HG02981 (cell line): Measurements from ENCODE around the gene METRNL.
A peak's percentile ranks its signal among the peaks of the same experiment; 100 is the strongest.

ENCODE experiments used
- ATAC-seq: cut with Tn5 transposase; IDR thresholded peaks from one replicate; pipeline ENCODE4 v1.9.1; 2021; ENCODE audit warnings: mild to moderate bottlenecking, moderate library complexity; ENCODE audit not compliant: unreplicated experiment

Gene METRNL

DNA sequence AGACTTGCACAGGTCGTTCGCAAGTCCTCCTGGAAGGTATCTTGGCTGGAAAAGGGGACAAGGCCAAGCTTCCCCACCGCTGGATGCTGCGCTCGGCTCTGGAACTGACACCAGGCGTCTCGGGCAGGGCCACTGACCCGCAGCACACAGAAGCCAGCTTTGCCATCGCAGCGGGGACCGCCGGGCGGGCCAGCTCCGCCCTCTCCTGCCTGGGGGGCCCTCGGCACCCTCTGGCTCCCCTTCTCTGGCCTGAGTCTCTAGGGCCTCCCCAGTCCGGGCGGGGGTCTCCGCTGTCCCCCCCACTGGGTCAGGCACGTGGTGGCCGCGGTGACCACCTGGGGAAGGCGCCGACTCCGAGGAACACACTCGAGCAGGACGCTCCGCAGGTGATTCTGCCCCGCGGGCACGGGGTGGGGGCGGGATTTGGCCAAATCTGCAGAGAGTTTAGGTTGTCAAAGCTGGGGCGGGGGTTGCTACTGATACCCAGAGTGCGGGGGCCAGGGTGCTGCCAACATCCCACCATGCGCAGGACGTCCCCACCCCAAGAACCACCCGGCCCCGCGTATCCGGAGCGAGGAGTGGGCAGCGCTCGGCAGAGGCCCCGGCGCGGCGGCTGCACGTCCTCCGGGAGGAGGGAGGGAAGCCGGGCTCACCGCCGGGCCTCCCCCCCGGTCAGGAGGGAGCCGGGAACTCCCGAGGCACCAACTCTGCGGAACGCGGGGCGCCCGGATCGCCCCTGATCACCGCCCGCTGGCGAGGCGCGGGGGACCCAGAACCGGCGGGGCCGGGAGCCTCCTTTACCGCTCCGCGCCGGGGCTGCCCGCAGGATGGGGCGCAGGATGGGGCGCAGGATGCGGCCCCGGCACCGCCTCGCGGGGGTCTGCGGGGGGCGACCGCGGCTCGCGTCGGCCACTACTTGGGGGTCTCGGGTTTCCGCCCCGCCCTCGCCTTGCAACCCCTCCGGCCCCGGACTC, 744 bp upstream of the METRNL start:
- ATAC-seq, result no peak

DNA sequence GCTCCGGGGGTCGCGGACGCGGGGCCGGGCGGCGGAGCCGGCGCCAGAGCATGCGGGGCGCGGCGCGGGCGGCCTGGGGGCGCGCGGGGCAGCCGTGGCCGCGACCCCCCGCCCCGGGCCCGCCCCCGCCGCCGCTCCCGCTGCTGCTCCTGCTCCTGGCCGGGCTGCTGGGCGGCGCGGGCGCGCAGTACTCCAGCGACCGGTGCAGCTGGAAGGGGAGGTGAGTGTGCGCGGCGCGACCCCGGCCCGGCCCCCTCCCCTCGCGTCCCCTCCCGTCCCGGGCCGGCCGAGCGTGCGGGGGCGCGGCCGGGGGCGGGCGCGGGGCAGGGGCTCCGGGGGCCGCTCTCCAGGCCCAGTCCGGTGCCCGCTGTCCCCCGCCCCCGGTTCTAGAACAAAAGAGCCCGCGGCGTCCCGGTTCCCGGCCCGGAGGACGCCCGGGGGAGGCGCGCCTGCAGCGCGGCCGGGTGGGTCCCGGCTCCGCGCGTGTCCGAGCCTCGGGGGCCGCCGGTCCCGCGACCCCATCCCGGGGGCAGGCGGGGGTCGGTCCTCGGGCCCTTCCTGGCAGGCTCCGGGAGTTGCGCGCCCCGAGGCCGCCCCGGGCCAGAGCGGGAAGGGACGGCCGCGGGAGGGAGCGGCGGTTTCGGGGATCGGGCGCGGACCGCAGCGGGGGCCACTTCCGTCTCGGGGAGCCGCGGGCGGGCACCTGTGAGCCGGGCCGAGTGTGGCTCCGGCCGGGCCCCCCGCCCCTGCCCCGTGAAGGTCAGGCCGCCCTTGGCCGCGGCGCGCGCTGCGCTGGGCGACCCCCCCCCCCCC, 563 bp downstream of the METRNL start:
- peak; percentile 15 for ATAC-seq

DNA sequence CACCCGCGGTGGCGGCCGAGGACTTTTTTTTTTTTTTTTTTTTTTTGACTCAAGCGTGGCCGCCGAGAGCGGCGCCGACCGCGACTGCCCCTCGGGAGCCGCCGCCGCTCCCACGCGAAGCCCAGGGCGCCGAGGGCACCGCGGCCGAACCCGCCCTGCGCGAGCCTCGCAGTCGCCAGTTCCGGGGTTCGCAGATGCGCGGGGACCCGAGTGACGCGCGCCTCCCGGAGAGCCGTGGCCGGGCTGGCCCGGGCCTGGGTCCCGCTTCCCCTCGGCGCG, 1.1 kb downstream of the METRNL start:
- ATAC-seq, result no peak

DNA sequence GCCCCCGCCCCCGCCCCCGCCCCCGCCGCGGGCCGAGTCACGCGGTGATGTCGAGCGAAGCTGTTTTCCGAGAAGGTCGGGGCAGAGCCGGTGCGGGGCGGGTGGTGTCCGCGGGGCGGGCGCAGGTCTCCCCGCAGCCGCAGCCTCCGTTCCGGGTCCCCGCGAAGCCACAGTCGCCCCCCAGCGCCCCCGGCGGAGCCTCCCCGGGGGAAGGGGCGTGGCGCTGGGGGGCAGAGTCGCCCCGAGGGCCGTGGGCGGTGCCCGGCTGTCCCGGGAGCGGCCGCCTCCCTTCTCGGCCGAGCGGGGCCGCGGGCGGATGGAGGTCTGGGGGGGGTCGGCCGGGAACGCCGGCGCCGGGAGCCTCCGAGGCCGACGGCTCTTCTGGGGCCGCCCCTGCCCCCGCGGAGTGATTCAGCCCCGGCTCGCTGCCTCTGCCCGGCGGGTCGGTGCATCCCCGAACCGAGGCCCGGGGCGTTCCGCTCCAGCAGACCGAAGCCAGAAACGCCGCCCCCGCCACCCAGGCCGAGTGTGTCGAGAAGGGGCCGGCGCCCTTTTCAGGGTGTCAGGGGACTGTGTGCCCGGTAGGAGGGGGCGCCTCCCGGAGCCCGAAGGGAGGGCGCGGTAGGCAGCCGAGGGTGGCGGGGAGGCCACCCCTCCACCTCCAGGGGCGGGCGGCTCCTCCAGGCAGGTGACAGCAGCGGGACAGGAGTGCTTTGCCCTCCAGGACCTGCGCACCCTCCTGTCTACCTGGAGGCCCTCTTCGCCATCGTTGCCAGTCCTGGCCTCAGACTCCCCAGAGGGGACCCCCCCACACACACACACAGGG, 1.7 kb downstream of the METRNL start:
- ATAC-seq, result no peak

DNA sequence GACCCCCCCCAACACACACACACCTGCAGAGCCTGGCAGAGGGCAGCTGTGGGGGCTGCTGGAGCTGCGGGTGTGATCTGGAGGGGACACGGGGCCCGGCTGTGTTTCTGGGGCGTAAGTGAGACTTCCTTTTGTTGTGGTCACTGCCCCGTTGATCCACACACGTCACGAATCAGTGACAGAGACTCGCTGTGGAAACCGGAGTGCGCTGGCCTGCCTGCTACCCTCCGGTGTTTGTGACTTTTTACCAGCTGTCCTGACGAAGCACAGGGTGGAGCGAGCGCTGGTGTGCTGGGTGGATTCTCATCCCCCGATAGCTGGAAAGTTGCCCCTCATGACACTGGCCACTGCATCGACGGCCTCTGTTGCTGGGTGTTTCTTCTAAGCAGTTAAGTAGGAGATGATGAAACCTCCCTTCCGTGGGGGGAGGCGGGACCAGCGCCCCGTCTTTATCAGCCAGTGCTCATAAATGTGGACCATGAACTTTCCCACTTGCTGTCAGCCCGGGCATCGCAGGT, 2.3 kb downstream of the METRNL start:
- no peak for ATAC-seq

DNA sequence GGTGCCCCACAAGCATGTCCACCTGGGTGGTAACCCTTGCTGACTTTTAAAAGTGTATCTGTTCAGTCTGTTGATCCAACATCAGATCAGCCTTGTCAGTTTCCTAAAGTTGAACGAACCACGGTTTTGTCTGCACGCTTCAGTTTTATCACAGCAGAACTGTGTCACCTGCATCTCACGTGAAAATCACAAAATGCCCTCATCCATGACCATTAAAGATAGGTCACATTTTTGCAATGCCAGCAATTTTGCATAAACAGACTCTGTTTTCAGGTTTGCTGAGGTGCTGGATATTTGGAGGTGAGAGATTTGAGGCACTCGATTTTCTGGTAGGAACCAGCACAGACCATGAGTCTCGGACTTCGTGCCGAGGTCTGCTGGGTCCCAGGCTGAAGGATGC, 3.0 kb downstream of the METRNL start:
- ATAC-seq, result no peak

DNA sequence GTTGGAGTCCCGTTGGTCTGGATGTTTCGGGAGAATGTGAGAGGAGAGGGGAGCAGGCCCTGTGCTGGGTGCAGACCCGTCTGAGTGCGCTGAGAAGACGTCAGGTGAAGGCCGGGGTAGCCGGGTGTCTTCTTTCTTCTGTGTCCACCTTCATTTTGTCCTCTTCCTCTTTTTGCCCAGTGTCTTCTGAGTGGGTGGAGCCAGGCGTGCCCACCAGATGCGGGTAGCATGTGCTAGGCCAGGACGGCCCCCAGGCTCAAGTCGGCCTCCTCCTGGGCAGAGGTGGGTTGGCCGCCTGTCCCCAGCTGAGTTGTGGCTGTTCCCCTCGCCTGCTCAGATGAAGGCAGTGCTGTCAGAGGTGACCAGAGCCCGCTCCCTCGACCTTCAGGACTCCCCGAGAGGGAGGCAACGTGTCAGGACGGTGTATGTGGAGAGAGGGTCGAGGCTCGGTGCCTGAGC, 3.5 kb downstream of the METRNL start:
- no peak for ATAC-seq

DNA sequence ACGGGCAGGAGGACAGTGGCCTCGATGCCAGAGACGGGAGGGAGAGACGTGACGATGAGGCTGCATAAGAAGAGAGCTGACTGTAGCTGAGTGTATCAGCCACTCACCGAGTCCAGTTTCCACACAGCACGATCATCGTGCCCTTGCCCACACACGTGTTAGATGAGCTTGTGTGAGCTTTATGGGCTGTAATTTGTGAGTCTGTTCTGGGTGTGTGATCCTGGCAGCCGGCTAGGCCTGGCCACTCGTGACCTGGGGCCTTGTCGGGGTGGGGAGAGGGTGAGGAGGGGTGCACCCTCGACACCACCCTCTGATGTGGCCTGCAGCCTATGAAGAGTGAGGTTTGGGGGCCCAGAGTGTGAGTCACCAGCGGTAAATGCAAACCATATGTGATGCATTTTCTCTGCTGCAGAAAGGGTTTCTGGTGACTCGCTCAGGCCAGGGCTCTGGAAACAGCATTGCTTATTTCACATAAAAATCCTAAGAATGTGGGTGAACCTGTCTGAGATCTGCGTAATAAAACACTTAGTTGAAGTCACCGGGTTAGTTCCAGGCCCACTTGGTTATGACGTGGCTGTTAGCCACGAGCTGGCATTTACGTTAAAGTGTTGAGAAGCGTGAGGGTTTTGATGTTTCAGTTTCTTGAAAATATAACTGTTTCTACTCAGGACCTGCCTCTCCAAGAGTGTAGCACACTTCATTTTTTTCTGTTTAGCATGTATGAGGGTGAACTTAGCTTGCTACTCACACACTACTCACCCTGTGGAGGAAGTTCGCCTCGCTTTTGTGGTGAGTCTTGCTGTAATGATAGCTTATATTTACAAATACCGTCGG, 4.2 kb downstream of the METRNL start:
- no peak for ATAC-seq

DNA sequence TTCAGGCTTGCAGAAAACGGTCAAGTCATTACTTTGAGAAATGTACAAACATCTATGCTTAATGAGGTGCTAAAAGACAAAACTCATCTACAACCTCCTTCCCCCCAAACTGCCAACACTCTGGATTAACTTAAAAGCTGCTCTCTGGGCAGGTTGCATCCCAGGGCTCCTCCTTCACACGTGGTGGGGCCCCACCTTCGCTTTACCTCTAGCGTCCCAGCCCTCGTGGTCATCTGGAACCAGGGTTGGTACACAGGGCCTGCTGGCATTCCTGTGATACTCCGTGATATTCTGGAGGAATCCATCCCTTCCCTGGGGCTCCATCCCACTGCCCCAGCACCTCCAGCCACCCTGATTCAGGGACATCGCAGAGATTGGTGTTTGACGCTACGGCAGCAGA, 4.8 kb downstream of the METRNL start:
- ATAC-seq, result no peak

DNA sequence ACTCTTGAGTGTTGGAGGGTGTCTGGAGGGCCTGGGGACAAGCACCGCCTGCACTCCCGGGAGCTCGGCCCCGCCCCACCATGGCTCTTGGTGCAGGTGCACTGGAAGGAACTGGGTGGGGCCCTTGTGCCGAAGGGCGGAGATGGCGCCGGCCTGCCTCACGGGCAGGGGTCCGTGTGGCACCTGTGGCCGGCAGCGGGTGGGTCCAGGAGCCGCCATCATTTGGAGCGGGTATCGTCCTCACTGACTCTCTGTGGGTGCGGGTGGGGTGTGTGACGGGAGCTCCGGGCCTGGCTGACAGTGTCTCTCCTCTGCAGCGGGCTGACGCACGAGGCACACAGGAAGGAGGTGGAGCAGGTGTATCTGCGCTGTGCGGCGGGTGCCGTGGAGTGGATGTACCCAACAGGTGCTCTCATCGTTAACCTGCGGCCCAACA, 5.2 kb downstream of the METRNL start:
- ATAC-seq, result no peak

DNA sequence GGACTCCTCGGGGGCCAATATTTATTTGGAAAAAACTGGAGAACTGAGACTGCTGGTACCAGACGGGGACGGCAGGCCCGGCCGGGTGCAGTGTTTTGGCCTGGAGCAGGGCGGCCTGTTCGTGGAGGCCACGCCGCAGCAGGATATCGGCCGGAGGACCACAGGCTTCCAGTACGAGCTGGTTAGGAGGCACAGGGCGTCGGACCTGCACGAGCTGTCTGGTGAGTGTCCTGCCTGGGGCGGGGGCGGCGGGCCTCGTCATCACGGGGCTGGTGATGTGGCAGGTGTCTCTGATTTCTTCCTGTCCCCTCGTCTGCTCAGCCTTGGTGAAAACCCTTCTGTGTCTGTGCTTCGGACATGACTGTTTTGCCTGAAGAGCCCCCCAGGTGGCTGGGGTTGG, 5.7 kb downstream of the METRNL start:
- no peak for ATAC-seq

DNA sequence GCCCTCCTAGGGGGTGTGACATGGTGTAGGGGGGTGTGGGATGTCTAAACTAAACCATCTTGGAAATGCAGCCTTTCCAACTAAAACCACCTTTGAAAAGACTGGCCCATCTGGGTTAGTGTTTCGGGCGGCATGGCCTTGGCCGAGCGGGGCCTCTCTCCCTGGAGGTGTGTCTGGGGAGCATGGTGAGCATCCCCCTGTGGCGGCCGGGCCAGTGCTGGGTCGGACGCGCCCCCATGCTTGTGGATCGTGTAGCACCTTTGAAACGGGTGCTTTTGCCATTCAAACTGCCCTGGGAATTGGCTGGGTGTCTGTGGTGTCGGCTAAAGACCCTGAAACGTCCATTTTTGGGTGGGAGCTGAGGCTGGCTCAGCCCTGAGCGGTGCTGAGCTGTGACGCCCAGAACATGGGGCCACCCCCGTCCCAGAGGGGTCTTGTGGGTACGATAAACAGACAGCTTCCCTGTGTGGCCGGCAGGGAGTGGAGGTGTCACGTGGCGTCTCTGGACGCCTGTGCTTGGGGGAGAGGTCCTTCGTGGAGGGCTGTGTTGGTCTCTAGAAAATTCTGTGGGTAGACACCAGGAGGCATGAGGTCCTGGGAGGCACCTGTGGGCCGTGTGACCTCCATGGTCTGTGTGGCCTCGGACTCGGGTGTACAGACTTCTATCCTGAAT, 6.3 kb downstream of the METRNL start:
- ATAC-seq, result no peak

DNA sequence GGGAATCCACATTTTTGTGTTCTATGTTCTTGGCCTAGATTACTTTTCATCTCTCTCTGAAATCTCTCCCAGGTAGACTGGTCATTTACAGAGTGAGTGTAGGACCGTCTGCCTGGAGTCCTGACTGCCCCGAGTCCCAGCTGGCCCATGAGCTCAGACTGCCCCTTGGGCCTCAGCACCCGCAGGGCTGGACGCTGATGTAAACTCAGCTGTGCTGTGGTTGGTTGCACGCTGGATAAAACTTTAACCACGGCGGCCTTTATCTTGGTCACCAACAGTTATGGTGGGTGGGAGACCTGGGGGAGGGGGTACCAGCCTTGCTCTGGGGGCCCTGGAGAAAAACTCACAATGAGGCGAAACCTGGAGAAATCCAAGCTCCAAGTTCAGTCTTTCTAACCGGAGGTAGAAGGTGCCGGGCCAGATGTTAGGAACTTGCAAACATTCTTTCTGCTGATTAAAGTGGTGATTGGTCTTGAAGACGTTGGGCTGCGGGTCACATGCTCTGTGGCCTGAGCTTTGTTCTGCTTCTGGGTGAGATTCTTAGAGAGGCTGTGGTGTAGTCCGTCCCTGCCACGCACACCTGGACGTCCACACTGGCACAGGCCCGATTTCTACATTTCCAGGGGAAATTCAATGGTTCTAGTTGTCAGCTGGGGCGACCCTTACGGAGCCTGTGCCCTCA, 6.9 kb downstream of the METRNL start:
- no peak for ATAC-seq

DNA sequence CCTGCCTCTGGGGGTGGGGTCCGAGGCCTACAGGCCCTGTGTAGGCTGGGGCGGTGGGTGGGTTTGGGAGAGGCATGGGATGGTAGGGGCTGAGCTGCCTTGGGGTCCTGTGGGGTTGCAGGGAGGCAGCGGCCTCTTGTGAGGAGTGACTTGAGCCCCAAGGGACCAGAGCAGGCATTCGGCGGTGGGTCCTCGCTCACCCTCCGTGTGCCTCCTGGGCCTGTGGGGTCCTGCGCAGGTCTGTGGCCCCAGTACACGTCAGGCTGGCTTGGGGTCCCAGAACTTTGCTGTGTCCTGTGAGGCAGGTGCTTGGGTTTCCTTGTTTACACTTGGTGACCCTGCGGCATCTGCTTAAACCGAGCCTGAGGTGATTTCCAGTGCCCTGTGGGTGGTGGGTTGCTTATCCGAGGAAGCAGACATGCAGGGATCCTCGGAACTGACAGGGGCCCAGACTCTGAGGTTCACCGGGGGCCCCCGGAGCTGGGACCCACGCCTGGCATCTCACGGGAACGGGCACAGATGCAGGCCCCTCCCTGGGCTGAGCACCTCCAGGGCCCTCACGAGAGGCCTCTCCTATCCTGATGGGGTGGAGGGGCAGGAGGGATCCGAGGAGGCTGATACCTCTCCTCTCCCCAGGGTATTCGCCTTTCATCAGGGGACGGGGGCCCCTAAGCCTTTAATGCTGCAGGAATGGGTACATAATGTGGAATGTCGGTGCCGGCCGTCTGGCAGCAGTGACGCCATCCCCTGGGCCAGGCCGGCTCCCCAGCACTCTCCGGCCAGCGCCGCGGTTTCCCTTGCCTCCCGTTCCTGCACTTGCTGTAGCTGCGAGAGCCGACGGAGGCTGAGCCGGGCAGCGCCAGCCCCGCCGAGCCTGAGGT, 7.7 kb downstream of the METRNL start:
- no peak for ATAC-seq

DNA sequence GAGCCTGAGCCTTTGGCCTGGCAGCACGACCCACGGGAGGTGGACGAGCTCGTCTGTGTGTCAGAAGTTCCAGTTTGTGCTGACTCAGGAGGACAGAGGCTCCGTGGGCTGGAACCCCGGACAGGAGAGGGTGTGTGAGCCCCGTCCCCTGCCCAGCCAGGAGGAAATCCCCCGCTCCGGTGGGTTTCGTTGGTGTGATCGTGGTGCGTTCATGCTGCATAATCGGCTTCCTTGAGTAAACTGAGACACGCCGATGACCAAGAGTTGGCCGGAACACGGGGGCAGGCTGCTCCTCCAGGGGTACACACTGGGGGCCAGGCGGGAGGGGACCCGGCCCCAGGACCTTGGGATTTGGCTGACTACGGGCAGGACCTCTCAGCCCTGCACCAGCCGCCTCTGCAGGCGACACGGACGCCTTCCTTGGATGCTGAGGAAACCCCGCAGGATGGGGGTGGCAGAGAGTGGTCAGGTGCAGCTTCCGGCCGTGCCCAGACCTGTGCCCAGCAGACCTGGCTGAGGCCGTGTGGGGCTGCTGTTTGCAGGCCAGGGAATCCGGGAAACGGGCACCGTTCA, 8.5 kb downstream of the METRNL start:
- ATAC-seq, result no peak

DNA sequence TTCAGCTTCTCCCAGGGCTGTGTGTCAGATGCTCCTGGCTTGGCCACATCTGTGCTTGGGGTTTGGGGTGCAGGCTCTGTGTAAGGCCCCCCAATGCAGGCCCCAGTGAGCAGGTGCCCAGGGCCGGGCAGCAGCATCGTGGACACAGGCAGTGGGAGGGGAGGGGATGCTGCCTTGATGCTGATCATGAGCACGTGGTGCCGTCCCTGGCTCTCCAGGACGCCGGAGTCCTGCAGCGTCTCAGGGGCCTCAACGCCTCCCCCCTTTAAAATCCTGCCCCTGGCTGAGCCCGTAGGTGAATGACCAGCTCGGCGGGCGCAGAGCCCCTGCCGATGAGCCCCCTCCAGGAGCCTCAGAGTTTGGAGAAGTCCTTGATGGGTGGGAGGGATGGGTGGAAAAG, 9.0 kb downstream of the METRNL start:
- ATAC-seq, result no peak

DNA sequence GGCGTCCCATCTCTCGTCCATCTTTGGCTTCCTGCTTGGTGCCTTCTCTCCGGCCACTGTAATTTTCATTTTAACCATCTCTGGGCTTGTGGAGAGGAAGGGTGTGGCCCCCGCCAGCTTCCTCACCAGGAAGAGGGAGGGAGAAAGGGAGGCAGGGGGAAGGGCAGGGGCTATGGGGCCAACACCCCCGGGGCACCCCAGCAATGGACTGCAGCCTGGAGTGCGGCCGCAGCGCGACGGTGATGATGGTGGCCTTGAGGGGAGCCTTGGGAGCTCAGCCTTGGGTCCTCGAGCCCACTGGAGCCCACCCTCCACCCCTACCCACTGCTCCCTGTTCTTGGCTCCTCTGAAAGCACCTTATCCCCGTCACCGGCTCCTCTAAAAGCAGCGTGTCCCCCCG, 9.5 kb downstream of the METRNL start:
- ATAC-seq, result no peak
